ENCODE measurements around the gene F12. TPM values are rescaled to one million over a fixed set of nuclear protein-coding genes. Genes with fewer than 3 reads are reported as not detected.

F12 gene
- total and polyA plus RNA-seq, 2 of the 8 experiments (the other 6 are each of a cell fraction or from before 2014, with no cell fraction given): 6.5 to 7.8 TPM

- TF ChIP-seq CHD7 (IDR thresholded peaks at IDR 0.05; ENCODE audit: insufficient replicate concordance, low read length): no peak
- TF ChIP-seq CEBPB (IDR thresholded peaks at IDR 0.05; ENCODE audit: low read depth, low read length): no peak
- no peak for TF ChIP-seq USF2 (IDR thresholded peaks at IDR 0.05; ENCODE audit: low read length)
- TF ChIP-seq CBX5 (IDR thresholded peaks at IDR 0.05; ENCODE audit: low read depth, low read length): no peak
- no peak for TF ChIP-seq BCL11A (IDR thresholded peaks at IDR 0.05; ENCODE audit: low read depth in 2 of 2, low read length in 2 of 2)
- TF ChIP-seq, protein P1, sequence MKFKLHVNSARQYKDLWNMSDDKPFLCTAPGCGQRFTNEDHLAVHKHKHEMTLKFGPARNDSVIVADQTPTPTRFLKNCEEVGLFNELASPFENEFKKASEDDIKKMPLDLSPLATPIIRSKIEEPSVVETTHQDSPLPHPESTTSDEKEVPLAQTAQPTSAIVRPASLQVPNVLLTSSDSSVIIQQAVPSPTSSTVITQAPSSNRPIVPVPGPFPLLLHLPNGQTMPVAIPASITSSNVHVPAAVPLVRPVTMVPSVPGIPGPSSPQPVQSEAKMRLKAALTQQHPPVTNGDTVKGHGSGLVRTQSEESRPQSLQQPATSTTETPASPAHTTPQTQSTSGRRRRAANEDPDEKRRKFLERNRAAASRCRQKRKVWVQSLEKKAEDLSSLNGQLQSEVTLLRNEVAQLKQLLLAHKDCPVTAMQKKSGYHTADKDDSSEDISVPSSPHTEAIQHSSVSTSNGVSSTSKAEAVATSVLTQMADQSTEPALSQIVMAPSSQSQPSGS (IDR thresholded peaks at IDR 0.05; ENCODE audit: low read length): no peak
Observed at GRCh38 chr5:177437623-177438022, 28.3 kb upstream of the F12 start (continued).
